BE2C (cell line): ENCODE measurements around the gene RNF207.

Experiments used
- DNase-seq: peaks from one replicate; pipeline ENCODE4 v3.0.0-alpha.2; 2020
- H3K27me3 ChIP-seq: fragments of 250-450 bp; sonication (Bioruptor Pico); 2 replicates; pipeline ENCODE4 v1.5.1; 2020; ENCODE audit warnings: mild to moderate bottlenecking
- H3K36me3 ChIP-seq: fragments of 250-450 bp; sonication (Bioruptor Pico); 2 replicates; pipeline ENCODE4 v1.5.1; 2020; ENCODE audit warnings: mild to moderate bottlenecking
- H3K4me1 ChIP-seq: fragments of 250-450 bp; sonication (Bioruptor Pico); 2 replicates; pipeline ENCODE4 v1.5.1; 2020
- H3K4me3 ChIP-seq: 2 replicates; pipeline ENCODE4 v1.5.1; 2011; ENCODE audit warnings: low read depth, low read length
- H3K9me3 ChIP-seq: fragments of 250-450 bp; sonication (Bioruptor Pico); 2 replicates; pipeline ENCODE4 v1.5.1; 2020
- CTCF ChIP-seq: IDR thresholded peaks from 2 replicates; pipeline ENCODE4 v1.5.1; 2012; ENCODE audit warnings: mild to moderate bottlenecking, low read depth, low read length

The RNF207 gene

GRCh38 chr1:6252374-6252710 is 46.4 kb downstream of the RNF207 start:
- no peaks in the 10 kb centered on the region for H3K9me3 ChIP-seq
- H3K27me3 ChIP-seq, result peaks cover 15% of the 10 kb centered on the region
- no peak overlapping the region for H3K4me3 ChIP-seq
- H3K4me1 ChIP-seq, result no peaks in the 10 kb centered on the region
- no peak for DNase-seq
- no peak for TF ChIP-seq CTCF
- H3K36me3 ChIP-seq, result no peaks in the 10 kb centered on the region

GRCh38 chr1:6253380-6253779 is 47.5 kb downstream of the RNF207 start:
- H3K4me3 ChIP-seq, result no peak overlapping the region
- H3K27me3 ChIP-seq, result peaks cover 15% of the 10 kb centered on the region
- H3K9me3 ChIP-seq, result no peaks in the 10 kb centered on the region
- no peak for DNase-seq
- no peaks in the 10 kb centered on the region for H3K36me3 ChIP-seq
- H3K4me1 ChIP-seq, result no peaks in the 10 kb centered on the region
- TF ChIP-seq CTCF, result no peak

GRCh38 chr1:6254691-6255090 is 48.8 kb downstream of the RNF207 start:
- no peaks in the 10 kb centered on the region for H3K9me3 ChIP-seq
- peaks cover 6% of the 10 kb centered on the region for H3K27me3 ChIP-seq
- no peak for DNase-seq
- H3K4me3 ChIP-seq, result no peak overlapping the region
- TF ChIP-seq CTCF, result no peak
- no peaks in the 10 kb centered on the region for H3K36me3 ChIP-seq
- no peaks in the 10 kb centered on the region for H3K4me1 ChIP-seq

GRCh38 chr1:6256645-6257044 is 50.7 kb downstream of the RNF207 start:
- Histone ChIP-seq H3K4me3 (no peak overlapping the region), H3K4me1 (no peaks in the 10 kb centered on the region), H3K36me3 (no peaks in the 10 kb centered on the region), H3K27me3 (no peaks in the 10 kb centered on the region), H3K9me3 (no peaks in the 10 kb centered on the region)
- TF ChIP-seq CTCF, result no peak
- DNase-seq, result no peak

- H3K9me3 ChIP-seq, result no peaks in the 10 kb centered on the region
- H3K27me3 ChIP-seq, result no peaks in the 10 kb centered on the region
- H3K4me1 ChIP-seq, result no peaks in the 10 kb centered on the region
- H3K4me3 ChIP-seq, result no peak overlapping the region
- no peak for DNase-seq
- no peaks in the 10 kb centered on the region for H3K36me3 ChIP-seq
- TF ChIP-seq CTCF, result no peak
Observed at GRCh38 chr1:6257541-6258069, 51.7 kb downstream of the RNF207 start.

GRCh38 chr1:6258675-6259074 is 52.8 kb downstream of the RNF207 start:
- no peak for DNase-seq
- Histone ChIP-seq H3K27me3 (no peaks in the 10 kb centered on the region), H3K9me3 (no peaks in the 10 kb centered on the region), H3K4me3 (no peak overlapping the region), H3K4me1 (no peaks in the 10 kb centered on the region), H3K36me3 (no peaks in the 10 kb centered on the region)
- TF ChIP-seq CTCF, result no peak
